Stimulated activated CD4-positive, alpha-beta T cell treated with anti-CD3 and anti-CD28 coated beads, Interleukin-4, amount 100 ng/mL, for 24 hours (primary cell): ENCODE results near the gene TPM1.

Experiments used
- DNase-seq: peaks from one replicate; pipeline ENCODE4 v3.0.0-alpha.2; 2020

Gene TPM1

DNA sequence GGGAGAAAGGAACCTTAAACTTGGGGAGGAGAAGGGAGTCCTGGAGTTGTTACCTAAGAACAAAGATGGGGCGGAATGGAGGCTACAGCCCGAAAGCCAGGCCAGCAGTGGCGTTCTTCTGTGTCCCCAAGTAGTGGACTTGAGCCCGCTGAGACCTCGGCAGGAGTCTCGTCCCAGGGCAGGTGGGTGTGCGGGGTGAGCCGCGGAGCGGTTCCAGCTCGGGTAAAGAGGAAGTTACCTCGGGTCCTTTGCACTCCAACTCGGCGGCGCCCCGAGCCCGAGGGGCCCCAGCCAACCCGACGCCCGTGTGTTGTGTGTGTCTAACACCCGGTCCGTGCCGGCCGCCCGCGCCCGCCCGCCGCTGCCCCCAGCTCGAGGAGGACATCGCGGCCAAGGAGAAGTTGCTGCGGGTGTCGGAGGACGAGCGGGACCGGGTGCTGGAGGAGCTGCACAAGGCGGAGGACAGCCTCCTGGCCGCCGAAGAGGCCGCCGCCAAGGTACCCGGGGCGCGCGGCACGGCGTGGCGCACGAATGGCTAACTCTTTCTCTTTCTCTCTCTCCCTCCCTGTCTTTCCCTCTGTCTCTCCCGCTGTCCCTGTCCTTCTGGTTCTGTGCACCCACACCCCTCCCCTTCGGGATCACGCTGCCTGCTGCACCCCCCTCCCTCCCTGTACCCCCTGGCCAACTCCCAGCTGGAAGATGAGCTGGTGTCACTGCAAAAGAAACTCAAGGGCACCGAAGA, 959 bp downstream of the TPM1 start:
- DNase-seq: no peak

DNA sequence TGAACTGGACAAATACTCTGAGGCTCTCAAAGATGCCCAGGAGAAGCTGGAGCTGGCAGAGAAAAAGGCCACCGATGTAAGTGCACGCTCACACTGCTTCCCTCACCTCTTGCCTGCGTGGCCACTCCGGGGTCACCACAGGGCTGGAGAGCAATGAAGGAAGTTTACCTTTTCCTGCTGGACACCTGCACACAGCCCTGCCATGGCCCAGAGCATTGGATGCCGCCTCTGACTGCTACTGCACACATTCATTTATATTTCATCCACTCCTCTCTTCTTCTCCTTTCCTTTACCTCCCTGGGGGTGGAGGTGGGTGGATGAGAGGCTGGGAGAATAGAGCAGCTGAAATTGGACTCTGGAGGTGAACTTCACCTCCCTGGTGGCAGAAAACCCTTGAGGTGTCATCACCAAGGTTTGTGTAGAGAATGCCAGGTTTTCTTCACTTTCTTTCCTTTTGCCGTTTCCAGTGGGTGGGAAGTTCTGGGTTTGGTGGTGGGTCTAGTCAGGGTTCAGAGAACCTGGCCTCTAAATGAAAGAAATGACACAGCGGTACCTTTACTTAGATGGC, 1.6 kb downstream of the TPM1 start:
- DNase-seq: no peak

DNA sequence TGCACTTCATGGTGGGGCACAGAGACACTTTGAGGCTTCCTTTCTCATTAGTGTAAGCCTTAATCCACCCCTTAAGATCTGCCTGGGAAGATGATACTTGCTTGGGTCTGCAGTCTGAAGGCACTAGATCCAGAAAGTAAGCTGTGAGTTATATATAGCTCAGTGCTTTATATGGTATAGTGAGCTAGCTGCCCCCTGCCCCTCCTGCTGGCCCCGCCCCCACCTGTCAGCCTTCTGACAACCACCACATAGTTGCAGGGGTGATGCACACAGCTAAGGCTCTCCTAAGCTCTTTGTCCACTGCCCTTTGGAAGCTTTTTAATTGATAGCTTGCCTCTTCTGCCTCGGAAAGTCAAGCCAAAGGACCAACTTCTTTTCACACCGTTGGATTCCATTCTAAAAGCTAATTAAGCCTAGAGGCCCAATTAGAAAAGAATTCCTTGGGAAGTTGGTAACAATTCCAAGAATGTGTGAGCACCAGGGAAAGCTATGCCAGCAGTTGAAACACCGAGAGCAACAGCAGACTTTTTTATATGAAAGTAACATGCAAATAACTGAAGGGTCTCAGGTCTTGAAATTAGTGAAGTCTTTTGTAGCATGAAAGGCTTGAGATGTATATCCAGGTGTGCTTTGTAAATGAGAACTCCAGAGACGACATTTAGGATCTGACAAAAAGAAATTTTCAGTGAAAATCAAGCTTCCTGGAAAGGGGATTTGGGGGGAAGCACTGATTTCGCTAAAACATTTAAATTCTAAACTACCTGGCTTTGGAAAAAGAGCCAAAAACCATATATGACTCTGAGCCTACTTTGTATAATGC, 2.3 kb downstream of the TPM1 start:
- DNase-seq: no peak

DNA sequence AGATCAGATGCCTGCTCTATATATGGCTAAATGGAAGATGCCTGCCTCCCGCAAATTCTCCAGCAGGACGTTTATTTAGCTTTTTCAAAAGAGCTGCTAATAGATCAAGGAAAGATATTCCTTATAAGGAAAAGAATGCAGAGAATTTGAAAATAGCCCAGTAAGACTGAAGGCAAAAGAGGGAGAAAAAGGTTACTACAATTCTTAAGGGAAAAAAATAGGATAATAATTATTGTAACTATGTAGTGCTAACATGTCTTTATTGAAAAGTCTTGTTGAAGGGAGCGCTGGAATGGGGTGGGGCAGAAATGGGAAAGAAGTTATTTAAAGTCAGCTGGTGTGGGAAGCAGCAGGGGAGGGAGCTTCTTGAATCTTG, 2.9 kb downstream of the TPM1 start:
- DNase-seq: no peak

DNA sequence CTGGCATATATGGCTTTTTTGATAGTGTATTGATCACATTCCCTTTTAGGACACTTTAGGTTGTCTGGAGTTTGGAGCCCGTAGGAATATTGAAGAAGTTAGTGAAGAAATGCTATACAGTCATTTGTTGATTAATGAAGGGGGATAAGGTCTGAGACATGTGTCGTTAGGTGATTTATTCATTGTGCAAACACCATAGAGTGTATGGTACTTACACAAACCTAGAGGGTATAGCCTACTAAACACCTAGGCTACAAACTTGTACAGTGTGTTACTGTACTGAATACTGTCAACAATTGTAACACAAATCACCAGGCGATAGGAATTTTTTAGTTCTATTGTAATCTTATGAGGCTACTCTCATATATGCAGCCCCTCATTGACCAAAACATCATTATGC, 3.3 kb downstream of the TPM1 start:
- no peak for DNase-seq

DNA sequence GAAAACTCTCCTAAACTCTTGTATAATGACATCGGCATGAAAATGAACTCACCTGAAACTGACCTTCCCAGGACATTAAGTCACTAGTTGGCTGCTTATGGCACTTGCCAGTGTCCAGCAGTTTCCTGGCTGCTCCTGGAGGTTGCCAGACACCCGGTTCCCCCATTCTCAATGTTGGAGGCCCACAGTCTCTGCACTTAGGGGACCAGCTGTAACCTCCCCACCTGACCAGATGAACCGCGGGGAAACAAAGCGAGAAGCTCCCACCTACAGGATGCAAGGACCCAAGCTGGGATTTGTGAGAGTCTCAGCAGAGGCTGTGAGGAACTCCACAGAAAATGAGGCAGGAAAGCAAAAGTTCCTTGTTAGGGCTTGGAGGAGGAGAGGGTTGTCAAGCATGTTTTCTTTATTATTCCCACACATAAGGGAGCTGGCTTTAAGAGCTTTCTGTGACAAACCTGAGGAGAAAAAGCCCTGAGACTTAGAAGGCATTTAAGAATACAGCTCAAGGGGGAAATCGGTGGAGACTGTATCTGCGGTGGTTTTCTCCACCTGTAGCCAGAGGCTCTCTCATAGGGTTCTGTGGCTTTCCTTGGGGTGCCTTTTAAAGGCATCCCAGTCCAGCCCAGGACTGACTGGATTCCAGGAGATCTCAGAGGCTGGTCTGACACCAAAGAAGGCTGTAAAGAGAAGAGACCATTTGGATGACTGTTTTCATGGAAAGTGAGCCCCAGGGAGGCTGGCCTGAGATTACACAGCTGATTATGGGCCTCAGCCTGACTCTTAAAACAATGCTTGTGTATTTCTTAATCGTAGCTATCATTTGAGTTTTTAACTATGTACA, 4.6 kb downstream of the TPM1 start:
- no peak for DNase-seq

DNA sequence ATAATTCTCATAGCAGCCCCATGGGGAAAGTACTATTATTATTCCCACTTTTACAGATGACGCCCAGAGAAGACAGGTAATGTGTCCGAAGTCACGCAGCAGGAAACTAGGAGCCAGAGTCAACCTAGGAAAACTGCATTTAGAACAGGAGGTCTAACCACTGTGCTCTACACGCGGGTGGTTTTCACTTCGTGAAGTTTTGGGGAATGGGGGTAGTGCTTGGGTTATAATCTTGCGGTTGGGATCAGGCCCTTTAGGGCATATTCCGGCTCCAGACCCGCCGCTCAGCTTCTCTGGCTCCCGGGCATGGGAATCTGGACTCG, 5.2 kb downstream of the TPM1 start:
- DNase-seq: no peak

DNA sequence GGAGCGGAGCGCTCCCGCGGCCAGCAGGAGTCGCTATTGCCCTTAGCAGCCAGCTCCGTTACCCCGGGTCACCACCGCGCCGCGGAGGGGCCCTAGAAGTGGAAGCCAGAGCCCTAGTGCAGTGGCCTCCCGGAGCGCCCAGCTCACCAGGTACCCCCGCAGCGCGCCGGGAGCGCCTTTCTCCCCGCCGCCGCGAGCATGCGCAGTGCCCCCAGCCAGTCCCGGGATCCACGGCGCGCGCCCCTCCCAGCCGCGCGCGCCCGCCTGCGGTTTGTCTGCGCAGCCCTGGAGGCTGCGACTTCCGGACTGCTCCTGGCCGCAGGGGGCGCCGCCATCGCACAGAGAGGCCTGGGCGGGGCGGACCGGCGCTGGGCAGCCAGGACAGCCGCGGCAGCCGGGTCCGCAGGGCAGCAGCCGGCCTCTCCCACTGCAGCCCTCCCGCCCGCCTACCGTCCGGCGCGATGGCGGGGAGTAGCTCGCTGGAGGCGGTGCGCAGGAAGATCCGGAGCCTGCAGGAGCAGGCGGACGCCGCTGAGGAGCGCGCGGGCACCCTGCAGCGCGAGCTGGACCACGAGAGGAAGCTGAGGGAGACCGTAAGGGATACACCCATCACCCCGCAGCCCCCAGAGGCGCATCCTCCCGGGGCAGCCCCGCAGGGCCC, 5.7 kb downstream of the TPM1 start:
- peak; percentile 88 for DNase-seq

DNA sequence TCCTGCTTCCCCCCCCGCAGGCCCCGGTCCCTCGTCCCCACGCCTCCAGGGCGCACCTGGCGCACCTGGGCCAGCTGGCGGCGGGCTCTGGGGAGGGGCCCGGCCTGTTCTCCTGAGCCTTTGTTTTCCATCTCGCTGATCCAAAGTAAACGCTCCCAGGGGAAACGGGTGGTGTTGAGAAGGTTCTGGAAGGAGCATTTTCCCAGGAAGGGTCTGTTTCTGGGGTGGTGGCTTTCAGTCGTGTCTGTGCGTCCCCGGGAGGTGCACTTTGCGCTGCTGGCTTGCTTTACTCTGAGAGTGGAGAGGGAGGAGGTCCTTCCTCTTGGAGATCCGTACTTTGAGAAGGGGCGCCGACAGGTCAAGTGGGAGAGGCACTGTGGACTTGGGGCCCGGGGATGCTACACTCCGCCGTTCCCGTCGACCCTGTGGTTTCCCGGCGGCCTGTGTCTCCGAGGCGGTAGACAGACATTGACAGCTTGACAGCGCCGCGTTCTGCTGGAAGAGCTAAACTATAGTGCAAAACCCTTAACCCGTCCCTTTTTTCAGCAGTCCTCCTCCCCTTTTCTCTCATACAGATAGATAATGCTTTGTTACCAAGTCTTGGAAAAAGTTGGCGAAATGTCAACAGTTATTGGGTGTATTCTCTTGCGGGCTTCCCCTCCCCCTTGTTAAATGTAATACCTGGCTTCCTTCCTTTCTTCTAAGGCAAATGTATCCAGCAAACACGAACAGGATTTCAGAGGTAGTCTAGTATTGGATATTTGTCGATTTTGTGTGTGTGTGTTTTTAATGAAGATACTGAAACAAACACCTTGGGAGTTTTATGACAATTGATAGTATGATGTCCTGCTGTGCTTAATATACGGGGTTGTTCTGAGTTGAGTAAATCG, 6.5 kb downstream of the TPM1 start:
- DNase-seq: peak; percentile 41

DNA sequence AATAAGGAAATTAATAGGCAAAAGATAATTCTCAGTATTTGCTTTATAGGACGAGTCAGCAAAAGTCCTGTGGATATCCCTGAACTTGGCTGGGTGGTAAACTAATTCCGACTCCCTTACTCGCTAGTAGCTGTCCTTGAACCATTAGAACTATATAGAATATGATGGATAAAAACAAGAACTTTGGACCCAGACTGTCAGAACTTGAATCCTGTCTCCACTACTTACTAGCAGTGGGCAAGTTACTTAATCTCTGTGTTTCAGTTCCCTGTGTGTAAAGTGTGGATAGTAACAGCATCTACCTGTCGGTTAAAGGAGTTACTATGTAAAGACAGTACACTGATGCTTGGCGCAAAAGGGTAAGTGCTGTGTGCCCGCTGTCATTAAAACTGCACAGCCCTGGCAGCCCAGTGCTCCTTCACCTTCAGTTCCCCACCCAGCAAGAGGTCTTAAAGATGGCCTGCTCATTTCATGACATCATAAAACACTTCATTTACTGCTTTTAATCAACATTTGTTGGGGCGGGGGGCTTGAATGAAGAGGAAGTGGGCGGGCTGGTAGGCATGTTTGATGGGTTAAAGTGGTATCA, 7.3 kb downstream of the TPM1 start:
- no peak for DNase-seq

DNA sequence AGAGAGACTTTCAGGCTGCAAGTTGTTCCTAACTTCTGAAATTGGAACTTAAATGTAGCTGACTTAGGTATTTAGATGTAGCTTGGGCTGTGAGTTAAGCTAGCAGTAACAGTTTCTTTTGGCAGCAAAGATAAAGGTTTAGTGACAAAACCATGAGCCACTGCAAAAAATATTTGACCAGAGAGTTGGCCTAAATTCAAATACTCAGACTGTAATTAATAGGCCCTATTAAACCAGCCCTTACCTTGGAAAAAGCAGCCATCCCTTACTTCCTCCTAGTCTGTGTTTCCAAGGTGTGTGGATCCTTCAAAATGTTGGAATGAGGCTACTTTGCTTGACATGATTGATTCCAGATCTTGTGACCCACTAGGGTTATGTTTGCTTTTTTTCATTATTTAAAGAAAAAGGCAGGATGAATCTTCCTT, 8.2 kb downstream of the TPM1 start:
- DNase-seq: no peak

DNA sequence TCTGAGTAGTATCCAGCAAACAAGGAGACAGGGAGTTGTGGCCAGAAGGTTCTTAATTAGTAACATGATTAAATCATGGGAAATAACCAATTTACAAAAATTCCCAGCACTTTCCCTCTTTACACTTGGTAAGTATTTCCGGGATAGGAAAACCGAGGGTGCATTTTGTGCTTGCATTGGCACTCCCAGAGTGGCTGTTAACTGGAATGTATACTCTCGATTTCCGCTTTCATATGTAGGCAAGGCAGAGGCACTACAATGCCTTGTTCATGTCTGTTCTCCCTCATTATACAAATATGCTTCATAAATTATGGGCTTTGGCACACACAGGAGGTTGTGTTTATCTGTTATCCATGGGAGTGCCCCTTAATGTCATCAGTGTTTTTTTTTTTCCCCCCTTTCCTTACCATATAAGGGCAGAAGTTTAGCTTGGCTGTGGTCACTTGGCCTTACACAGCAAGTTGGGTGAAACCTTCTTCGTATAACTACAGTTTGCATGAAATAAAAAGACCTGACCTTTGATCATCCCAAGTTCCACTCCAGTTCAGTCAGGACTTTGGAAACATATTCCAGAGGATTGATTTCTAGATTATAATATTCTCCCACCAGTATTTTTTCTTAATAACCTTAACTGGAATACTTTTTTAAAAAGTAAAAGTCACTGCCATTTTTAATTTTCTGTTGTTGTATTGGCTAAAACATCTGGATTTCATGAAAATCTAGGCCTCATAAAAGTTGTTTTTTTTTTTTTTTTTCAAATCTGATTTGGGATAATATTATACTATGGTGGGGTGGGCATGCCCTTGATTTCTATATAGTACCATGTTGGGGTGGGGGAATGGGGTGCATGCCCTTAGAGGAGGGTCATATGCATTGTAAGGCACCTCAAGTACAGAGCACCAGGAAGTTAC, 8.9 kb downstream of the TPM1 start:
- no peak for DNase-seq

DNA sequence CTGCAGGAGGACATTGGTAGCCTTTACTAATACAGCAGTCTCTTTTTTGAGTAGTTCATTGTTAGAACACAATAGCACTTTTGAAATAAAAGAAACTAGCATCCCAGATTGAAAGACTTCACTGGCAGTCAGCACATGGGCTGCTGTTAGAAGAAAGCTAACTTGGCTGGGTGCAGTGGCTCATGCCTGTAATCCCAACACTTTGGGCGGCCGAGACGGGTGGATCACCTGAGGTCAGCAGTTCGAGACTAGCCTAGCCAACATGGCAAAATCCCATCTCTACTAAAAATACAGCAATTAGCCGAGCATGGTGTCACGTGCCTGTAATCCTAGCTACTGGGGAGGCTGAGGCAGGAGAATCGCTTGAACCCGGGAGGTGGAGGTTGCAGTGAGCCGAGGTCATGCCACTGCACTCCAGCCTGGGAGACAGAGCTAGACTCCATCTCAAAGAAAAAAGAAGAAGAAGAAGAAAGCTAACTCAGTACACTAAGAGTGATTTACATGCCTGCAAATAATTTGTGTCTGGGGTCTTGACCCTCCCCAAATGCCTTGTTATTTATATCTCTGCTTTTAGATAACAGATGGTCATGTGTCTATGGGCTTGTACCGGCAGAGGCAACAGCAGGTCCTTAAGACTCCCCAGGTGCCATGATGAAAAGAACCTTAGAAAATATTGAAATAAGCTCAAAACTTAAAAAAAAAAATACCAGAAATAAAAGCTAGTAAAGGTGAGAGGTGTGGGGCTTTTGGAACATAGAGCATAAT, 9.7 kb downstream of the TPM1 start:
- no peak for DNase-seq

DNA sequence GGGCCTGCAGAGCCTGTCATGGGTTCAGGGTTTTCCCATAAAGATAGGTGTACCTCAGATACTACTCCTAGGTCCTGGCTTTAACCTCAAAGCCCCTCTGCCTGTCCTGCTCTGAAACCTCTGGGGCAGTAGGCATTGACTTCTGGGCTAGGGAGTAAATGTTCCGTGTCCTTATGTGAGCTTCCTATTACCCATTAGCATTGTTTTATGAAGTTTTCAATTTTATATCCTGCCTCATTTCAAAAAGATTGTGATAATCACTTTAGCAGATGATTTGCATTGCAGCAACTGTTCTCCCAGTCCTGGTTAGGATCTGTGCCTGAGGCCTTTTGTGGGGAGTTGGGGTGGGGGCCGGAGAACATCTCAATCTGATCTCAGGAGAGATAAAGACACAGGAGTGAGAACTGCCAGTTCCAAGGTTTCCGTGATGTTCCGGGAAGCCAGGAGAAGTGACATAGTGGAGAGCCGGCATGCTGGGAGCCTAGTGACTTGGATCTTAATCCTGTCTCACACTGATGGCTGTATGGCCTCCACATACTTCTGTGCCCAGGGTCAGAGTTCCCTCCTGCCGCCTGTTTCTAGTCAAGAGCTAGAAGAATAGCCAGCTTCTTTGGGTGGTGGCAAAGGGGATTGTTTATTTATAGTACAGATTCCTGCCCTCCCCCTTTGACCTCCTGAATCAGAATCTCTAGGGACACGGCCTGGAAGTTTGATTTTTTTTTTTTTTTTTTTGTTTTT, 10.6 kb downstream of the TPM1 start:
- DNase-seq: no peak

DNA sequence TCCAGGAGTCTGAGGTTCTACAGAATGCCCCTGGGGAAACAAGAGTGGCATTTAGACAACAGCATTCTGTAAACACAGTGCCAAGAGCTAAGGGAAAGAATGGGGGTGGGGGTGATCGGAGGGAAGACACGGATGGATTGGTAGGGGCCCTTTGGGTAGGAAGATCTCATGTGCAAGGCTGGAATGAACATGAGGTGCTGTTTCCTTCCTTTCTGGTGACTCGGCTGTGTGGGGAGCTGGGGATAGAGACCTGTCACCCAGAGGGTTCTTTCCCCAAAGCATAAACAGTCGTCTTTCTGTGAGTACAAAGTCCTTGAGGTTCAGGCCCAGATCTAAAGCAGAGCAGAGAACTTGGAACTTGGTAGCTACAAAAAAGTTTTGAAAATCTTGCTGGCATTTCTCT, 11.7 kb downstream of the TPM1 start:
- no peak for DNase-seq

DNA sequence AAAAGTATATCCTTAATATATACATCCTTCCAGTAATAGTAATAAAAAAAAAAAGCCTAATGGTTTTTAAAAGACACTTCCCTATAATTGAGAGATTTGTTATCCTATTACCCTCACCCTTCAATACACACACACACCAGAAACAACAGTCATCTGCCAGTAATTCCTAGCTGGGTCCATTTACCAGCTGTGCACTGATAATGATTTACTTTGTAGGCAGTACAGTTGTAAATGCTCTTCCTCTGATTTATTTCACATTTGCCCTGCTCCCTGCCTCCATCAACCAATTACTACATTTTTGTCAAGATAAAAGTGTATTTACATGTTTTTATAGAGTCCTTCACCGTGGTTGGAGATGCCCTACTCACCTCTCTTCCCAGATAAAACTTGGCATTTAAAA, 12.4 kb downstream of the TPM1 start:
- no peak for DNase-seq

DNA sequence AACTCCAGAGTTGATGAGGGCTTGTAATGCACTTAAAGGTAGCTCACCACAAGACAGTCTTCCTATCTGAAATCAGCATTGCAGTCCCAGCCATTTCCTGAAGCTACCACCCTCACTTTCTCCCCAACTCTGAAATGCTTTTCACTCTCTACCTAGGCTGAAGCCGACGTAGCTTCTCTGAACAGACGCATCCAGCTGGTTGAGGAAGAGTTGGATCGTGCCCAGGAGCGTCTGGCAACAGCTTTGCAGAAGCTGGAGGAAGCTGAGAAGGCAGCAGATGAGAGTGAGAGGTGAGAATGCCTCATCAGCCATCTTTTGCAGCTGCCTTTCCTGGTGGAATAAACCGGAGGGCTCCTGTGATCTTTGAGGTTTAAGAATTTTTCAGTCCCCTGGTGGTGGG, 14.3 kb downstream of the TPM1 start:
- DNase-seq: no peak

DNA sequence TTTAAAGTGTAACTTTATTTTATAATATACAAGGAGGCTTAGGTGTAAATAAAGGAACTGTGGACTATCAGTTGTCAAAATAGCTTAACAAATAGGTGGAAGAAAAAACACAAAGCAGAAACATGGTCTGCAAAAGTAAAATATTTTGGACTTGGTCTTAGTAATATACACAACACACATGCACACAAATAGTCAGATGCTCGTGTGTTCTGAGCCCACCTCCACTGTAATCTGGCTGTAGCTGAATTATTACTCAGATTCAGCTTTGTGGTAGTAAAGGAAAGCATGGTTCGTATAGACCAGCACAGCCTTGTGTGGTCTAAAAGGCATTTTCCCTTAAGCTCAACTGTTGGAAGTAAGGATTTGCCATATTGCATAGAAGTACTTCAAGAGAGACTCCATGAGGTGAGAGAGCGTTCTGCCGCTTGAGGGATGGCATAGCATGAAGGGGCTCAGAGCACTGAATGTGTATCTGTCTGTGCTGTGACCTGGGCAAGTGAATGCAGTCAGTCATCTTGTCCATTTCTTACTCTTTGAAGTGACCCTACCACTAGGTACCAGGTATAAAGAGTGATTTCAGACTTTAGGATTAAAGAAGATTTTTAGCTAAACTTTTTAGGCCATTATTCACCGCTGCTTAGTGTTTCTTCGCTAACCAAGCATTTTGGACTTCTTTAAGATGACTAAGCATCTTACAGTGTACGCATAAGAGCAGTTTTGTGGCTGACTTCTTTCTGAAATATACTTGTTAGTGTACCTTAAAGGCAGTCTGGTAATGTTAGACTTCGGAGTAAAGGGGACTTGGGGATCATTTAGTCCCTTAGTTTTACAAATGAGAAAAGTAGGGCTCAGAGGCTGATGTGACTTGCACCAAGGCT, 15.2 kb downstream of the TPM1 start:
- DNase-seq: no peak
